AG09319 (cell line): ENCODE data around the gene NUB1.
A peak's percentile ranks its signal among the peaks of the same experiment; 100 is the strongest.

Experiments used
- DNase-seq: peaks from one replicate; pipeline ENCODE4 v3.0.0-alpha.2; 2010; ENCODE audit warnings: low read depth; ENCODE audit errors: extremely low read depth
- TF ChIP-seq, protein P1 (sequence below): IDR thresholded peaks from 2 replicates; pipeline ENCODE4 v1.5.1; 2011; ENCODE audit warnings: low read depth, mild to moderate bottlenecking, inconsistent platforms, low read length, moderate library complexity

The NUB1 gene

DNA sequence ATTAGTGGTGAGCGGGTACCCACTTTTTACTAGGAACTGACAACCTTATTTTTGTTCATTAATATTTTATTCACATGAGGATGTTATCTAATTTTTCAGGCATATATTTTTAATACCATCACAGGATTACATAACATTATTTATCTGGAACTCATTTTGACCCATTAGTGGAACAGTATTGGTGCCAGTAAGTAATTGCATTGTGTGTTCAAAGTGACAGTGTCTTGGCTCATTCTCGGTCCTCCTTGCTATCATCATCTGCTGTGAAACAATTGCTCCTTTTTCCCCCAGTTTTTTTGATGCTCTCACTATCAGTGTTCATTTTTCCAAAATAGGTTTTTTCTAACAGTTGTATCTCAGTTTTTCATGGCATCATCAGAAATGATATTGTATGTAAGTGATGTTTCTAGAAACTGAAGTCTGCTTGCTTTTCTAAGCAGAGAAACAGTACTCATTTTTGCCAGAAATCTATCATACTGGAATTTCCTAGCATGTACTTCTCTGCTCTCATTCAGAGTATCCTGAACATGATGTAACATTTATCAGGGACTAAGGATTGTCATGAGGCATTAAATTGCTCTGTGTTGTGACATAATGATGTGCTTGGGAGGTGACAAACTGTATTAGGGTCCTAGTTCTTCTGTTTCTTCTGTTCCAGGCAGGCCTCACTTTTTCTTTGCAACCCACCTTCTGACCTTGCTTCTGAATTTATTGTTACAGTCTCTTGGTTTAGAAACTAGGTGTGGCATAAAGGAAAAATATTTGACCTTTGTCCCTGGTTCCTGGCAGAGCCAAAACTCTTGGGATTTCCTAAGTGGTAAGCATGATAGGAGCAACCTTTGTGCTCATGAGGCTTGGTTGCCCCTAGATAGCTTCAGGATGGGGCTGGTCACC, 4.2 kb downstream of the NUB1 start:
- DNase-seq, result no peak
- TF ChIP-seq, protein P1, sequence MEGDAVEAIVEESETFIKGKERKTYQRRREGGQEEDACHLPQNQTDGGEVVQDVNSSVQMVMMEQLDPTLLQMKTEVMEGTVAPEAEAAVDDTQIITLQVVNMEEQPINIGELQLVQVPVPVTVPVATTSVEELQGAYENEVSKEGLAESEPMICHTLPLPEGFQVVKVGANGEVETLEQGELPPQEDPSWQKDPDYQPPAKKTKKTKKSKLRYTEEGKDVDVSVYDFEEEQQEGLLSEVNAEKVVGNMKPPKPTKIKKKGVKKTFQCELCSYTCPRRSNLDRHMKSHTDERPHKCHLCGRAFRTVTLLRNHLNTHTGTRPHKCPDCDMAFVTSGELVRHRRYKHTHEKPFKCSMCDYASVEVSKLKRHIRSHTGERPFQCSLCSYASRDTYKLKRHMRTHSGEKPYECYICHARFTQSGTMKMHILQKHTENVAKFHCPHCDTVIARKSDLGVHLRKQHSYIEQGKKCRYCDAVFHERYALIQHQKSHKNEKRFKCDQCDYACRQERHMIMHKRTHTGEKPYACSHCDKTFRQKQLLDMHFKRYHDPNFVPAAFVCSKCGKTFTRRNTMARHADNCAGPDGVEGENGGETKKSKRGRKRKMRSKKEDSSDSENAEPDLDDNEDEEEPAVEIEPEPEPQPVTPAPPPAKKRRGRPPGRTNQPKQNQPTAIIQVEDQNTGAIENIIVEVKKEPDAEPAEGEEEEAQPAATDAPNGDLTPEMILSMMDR, result no peak

DNA sequence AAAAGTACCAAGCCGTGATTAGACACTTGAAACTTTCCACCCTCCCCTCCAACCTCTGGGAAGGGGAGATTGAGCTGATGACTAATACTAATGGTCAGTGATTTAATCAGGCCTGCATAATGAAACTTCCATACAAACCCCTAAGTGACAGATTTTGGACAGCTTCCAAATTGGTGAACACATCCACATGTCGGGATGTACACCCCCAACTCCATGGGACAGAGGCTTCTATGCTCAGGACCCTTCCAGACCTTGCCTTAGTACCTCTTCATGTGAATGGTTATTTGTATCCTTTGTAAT, 4.8 kb downstream of the NUB1 start:
- DNase-seq, result no peak
- TF ChIP-seq, protein P1, result no peak

DNA sequence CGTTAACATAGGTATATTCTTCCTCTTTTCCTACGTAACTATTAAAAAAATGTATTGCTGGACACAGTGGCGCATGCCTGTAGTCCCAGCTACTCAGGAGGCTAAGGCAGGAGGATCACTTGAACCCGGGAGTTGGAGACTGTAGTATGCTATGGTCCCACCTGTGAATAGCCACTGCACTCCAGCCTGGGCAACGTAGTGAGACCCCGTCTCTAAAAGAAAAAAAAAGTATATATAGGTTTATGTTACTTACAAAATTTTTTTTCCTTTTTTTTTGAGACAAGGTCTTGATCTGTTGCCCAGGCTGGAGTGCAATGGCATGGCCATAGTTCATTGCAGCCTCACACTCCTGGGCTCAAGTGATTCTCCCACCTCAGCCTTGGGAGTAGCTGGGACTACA, 5.6 kb downstream of the NUB1 start:
- no peak for DNase-seq
- TF ChIP-seq, protein P1, result no peak

DNA sequence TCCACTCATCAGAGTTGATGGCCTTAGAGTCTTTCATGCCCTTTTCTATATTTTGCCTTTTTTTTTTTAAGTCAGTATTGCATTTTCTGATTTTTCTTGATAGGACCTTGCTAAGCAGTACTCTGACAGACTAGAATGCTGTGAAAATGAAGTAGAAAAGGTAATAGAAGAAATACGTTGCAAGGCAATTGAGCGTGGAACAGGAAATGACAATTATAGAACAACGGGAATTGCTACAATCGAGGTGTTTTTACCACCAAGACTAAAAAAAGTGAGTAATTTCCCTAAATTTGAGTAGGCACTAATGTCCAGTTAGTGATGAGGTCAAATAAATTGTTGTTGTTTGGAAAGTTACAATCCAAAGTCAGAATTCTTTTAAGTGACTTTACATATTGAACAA, 7.4 kb downstream of the NUB1 start:
- TF ChIP-seq, protein P1, result no peak
- DNase-seq, result no peak

DNA sequence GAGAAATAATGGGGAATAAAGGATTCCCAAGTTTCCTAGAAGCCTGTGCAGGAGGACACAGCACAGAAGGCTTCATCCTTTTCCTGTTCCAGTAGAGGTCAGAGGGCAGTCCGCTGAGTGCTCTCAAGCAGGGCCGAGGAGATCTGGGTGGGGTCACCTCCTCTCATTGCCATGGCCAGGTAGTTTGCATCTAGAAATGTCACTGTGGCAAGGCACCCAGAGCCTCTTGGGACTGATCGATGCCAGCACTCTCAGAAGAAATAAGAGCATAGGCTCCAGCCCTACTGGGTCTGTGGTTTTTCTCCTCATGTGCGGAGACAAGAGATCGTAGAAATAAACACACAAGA, 7.9 kb downstream of the NUB1 start:
- no peak for DNase-seq
- TF ChIP-seq, protein P1, result no peak

DNA sequence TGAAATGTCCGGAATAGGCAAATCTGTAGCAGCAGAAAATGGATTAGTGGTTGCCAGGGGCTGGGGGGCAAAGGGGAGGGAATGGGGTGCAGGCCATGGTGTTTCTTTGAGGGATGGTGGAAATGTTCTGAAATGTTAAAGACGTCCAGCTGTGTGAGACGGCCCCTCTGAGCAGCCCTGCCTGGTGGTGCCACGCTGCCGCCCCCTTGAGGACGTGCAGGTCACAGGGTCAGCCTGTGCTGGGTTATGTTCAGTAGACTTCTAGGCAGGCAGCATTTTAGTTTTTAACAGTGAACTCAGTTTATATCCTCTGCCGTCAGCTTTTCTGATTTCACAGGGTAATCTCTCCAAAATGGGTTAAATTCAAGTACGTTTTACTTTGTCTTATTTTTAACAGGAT, 9.4 kb downstream of the NUB1 start:
- TF ChIP-seq, protein P1, result peak; percentile 0; the same call in 1 of the 2 replicates
- no peak for DNase-seq

DNA sequence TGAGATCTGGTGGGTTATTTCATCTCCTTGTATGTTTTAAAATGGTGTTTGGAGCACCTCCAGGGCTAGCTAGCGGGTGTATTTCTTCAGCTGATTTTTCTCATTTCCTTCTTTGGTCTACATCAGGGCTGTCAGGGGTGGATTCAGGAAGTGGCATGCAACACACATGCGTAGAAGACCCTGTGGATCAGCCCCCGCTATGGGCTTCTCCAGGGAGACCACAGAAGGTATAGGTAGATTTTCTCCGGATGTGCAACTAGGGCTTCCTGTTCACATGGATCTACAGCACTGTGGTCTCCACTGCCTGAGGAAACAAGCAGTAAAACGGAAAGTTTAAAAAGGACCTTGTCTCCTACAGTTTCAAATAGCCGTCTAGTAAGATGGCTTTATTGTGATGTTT, 10.4 kb downstream of the NUB1 start:
- DNase-seq, result no peak

More for the DNA sequence above, 10.4 kb downstream of the NUB1 start:
- TF ChIP-seq, protein P1, result no peak
